Thoracic aorta (tissue), 2 donors: Measurements from ENCODE around the gene TMEM243. TPM values are rescaled to one million over a fixed set of nuclear protein-coding genes. Genes with fewer than 3 reads are reported as not detected.

Experiments
- ATAC-seq: fragments of 150-250 bp; one replicate; pipeline ENCODE4 v1.8.0; 2017; ENCODE audit warnings: low read depth; ENCODE audit not compliant: insufficient number of reproducible peaks, low FRiP score
- DNase-seq: peaks from one replicate; pipeline ENCODE4 v3.0.0-alpha.2; 2020; ENCODE audit warnings: low spot score
- H3K27ac ChIP-seq, 2 donors: fragments of 200-600 bp; sonication (generic); 1 replicate in 1 of 2; 2 replicates in 1 of 2; pipeline ENCODE4 v1.5.1; 2016; ENCODE audit warnings: mild to moderate bottlenecking in 2 of 2, moderate library complexity in 2 of 2
- H3K27me3 ChIP-seq: fragments of 200-600 bp; sonication (generic); replicated peaks from 2 replicates; pipeline ENCODE4 v1.6.0; 2016; ENCODE audit warnings: mild to moderate bottlenecking; ENCODE audit not compliant: insufficient read depth
- H3K36me3 ChIP-seq: fragments of 200-600 bp; sonication (generic); one replicate; pipeline ENCODE4 v1.5.1; 2016
- H3K4me1 ChIP-seq, 2 donors: fragments of 200-600 bp; sonication (generic); 1 replicate in 1 of 2; 2 replicates in 1 of 2; pipeline versions ENCODE4 v1.5.1 to v1.6.0; 2016; ENCODE audit warnings: low read depth in 2 of 2, mild to moderate bottlenecking in 1 of 2; ENCODE audit not compliant: control insufficient read depth in 1 of 2
- H3K4me3 ChIP-seq: fragments of 200-600 bp; sonication (generic); 2 replicates; pipeline ENCODE4 v1.5.1; 2016; ENCODE audit warnings: mild to moderate bottlenecking
- H3K9me3 ChIP-seq: fragments of 200-600 bp; sonication (generic); 2 replicates; pipeline ENCODE4 v1.5.1; 2016
- CTCF ChIP-seq: fragments of 200-600 bp; sonication (generic); IDR thresholded peaks from one replicate; pipeline ENCODE4 v1.5.1; 2019; ENCODE audit warnings: antibody characterized with exemption
- total RNA-seq, 2 donors: library from RNA; depleted of rRNA; stranded (reverse); fragments of >200 nt; gene quantifications; one replicate each; pipeline versions ENCODE4 v1.1.0 to v1.2.3, GENCODE V29; 2016

Gene TMEM243
- total RNA-seq, 2 donors from 2014 or later, result 30.6 to 31.3 TPM

DNA sequence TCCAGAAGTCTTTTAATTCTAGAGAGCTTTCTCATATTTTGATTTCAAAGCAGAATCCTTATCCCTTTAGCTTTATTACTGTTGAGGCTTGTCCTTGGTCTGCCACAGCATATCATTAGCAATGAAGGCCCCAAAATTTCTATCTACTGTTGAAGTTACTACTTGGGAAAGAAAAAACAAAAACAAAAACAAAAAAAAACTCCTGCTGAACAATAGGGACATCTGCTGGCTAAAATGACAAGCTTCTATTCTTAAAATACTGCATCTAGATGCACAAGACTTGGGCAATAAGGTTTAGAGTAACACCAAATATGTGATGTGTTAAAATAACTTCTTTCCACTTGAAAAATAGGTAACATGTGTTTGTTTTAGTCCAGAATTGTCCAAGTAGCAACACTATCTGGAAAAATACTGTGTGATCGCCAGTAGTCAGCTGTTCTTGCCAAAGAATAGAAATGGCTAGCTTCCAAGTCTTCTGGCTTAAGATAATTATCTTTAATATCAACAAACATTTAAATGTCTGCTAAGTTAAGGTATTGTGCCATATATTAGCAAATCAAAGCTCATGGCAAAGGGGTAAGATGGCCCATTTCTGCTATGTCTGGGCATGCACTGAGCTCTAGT is 71.1 kb downstream of the TMEM243 start:
- no peaks in the 10 kb centered on the region for H3K36me3 ChIP-seq
- H3K27ac ChIP-seq, result no peak overlapping the region
- no peak overlapping the region for H3K4me3 ChIP-seq
- no peaks in the 10 kb centered on the region for H3K27me3 ChIP-seq
- TF ChIP-seq CTCF, result no peak
- no peak for DNase-seq
- H3K4me1 ChIP-seq, result peaks cover 2 to 6% of the 10 kb centered on the region in 2 donors
- no peaks in the 10 kb centered on the region for H3K9me3 ChIP-seq
- ATAC-seq, result no peak

- H3K36me3 ChIP-seq, result no peaks in the 10 kb centered on the region
- no peak overlapping the region for H3K27ac ChIP-seq
- TF ChIP-seq CTCF, result no peak
- no peak overlapping the region for H3K4me3 ChIP-seq
- H3K4me1 ChIP-seq, result peaks cover 2 to 6% of the 10 kb centered on the region in 2 donors
- no peaks in the 10 kb centered on the region for H3K9me3 ChIP-seq
- H3K27me3 ChIP-seq, result no peaks in the 10 kb centered on the region
- DNase-seq, result no peak
- ATAC-seq, result no peak
Observed at GRCh38 chr7:87147500-87147899, 72.0 kb downstream of the TMEM243 start.

- no peak for TF ChIP-seq CTCF
- no peak overlapping the region for H3K27ac ChIP-seq
- no peak for ATAC-seq
- H3K4me3 ChIP-seq, result no peak overlapping the region
- peaks cover 2 to 6% of the 10 kb centered on the region in 2 donors for H3K4me1 ChIP-seq
- H3K9me3 ChIP-seq, result no peaks in the 10 kb centered on the region
- H3K36me3 ChIP-seq, result no peaks in the 10 kb centered on the region
- H3K27me3 ChIP-seq, result no peaks in the 10 kb centered on the region
- DNase-seq, result no peak
Observed at GRCh38 chr7:87146740-87147386, 72.7 kb downstream of the TMEM243 start.

Other genes with a start within 250 kb of the TMEM243 start
- gene ELAPOR2, start 160.1 kb downstream of the TMEM243 start, total RNA-seq, result 10 to 100 TPM; 11.2 to 16.9 TPM
- 100 to 1,000 TPM; 108 to 172 TPM for gene DMTF1, start 67.3 kb downstream of the TMEM243 start, total RNA-seq
- gene CROT, start 125.9 kb upstream of the TMEM243 start, total RNA-seq, result 10 to 100 TPM; 11.3 to 16.7 TPM